ENCODE measurements around the gene DGKD. TPM values are rescaled to one million over a fixed set of nuclear protein-coding genes. Genes with fewer than 3 reads are reported as not detected.
A peak's percentile ranks its signal among the peaks of the same experiment; 100 is the strongest.

Gene DGKD
- total RNA-seq, 3 donors from 2014 or later = 17.1 to 41.3 (median 37.3) TPM

GRCh38 chr2:233451950-233452349 is 97.7 kb downstream of the DGKD start:
- no peaks in the 10 kb centered on the region for H3K27me3 ChIP-seq
- TF ChIP-seq CTCF (IDR thresholded peaks at IDR 0.05) = no peak
- TF ChIP-seq POLR2A (IDR thresholded peaks at IDR 0.05) = no peak
- no peak for TF ChIP-seq POLR2AphosphoS5 (IDR thresholded peaks at IDR 0.05)
- no peaks in the 10 kb centered on the region for H3K36me3 ChIP-seq
- H3K9me3 ChIP-seq = no peaks in the 10 kb centered on the region
- no peak overlapping the region for H3K27ac ChIP-seq
- no peak for DNase-seq (ENCODE audit: low spot score in 2 of 2)
- H3K4me3 ChIP-seq = no peak overlapping the region
- no peaks in the 10 kb centered on the region for H3K4me1 ChIP-seq
- intact Hi-C loops (cut with DNase I; ENCODE audit: low total_unique reads) = no loop called here

- TF ChIP-seq POLR2AphosphoS5 (IDR thresholded peaks at IDR 0.05) (no peak), POLR2A (IDR thresholded peaks at IDR 0.05) (no peak), CTCF (IDR thresholded peaks at IDR 0.05) (no peak)
- no peaks in the 10 kb centered on the region for H3K9me3 ChIP-seq
- intact Hi-C loops (cut with DNase I; ENCODE audit: low total_unique reads) = no loop called here
- H3K27ac ChIP-seq = no peak overlapping the region
- no peaks in the 10 kb centered on the region for H3K4me1 ChIP-seq
- no peak overlapping the region for H3K4me3 ChIP-seq
- no peaks in the 10 kb centered on the region for H3K36me3 ChIP-seq
- H3K27me3 ChIP-seq = no peaks in the 10 kb centered on the region
- DNase-seq (ENCODE audit: low spot score in 2 of 2) = peak in 1 of 2 donors; percentile 19
These were observed 99.0 kb downstream of the DGKD start for GRCh38 chr2:233453111-233453915.

GRCh38 chr2:233453916-233454315 is 99.6 kb downstream of the DGKD start:
- intact Hi-C loops (cut with DNase I; ENCODE audit: low total_unique reads) = no loop called here
- peak in 1 of 2 donors; percentile 30 for DNase-seq (ENCODE audit: low spot score in 2 of 2)
- H3K27ac ChIP-seq = no peak overlapping the region
- no peaks in the 10 kb centered on the region for H3K4me1 ChIP-seq
- no peaks in the 10 kb centered on the region for H3K36me3 ChIP-seq
- H3K27me3 ChIP-seq = no peaks in the 10 kb centered on the region
- H3K4me3 ChIP-seq = no peak overlapping the region
- TF ChIP-seq CTCF (IDR thresholded peaks at IDR 0.05) = no peak
- no peak for TF ChIP-seq POLR2AphosphoS5 (IDR thresholded peaks at IDR 0.05)
- no peak for TF ChIP-seq POLR2A (IDR thresholded peaks at IDR 0.05)
- no peaks in the 10 kb centered on the region for H3K9me3 ChIP-seq

- intact Hi-C loops (cut with DNase I; ENCODE audit: low total_unique reads) = no loop called here
- Histone ChIP-seq H3K9me3 (no peaks in the 10 kb centered on the region), H3K36me3 (no peaks in the 10 kb centered on the region), H3K4me1 (no peaks in the 10 kb centered on the region), H3K4me3 (no peak overlapping the region), H3K27me3 (no peaks in the 10 kb centered on the region), H3K27ac (no peak overlapping the region)
- no peak for TF ChIP-seq POLR2AphosphoS5 (IDR thresholded peaks at IDR 0.05)
- no peak for TF ChIP-seq CTCF (IDR thresholded peaks at IDR 0.05)
- TF ChIP-seq POLR2A (IDR thresholded peaks at IDR 0.05) = no peak
- peak in 1 of 2 donors; percentile 25 for DNase-seq (ENCODE audit: low spot score in 2 of 2)
These were observed 100.7 kb downstream of the DGKD start for GRCh38 chr2:233455006-233455405.

GRCh38 chr2:233455491-233455890 is 101.2 kb downstream of the DGKD start:
- no peak for DNase-seq (ENCODE audit: low spot score in 2 of 2)
- no peaks in the 10 kb centered on the region for H3K27me3 ChIP-seq
- no peak overlapping the region for H3K4me3 ChIP-seq
- no peak for TF ChIP-seq POLR2A (IDR thresholded peaks at IDR 0.05)
- no peak for TF ChIP-seq CTCF (IDR thresholded peaks at IDR 0.05)
- no peak for TF ChIP-seq POLR2AphosphoS5 (IDR thresholded peaks at IDR 0.05)
- no peaks in the 10 kb centered on the region for H3K36me3 ChIP-seq
- H3K4me1 ChIP-seq = no peaks in the 10 kb centered on the region
- intact Hi-C loops (cut with DNase I; ENCODE audit: low total_unique reads) = no loop called here
- H3K27ac ChIP-seq = no peak overlapping the region
- no peaks in the 10 kb centered on the region for H3K9me3 ChIP-seq
